TTC549 (cell line): Measurements from ENCODE around the gene MAN1A1.
"Not testable (repeated sequence)": the region's sequence is repeated elsewhere in the genome, so short reads cannot be mapped to it uniquely, and the experiment has no call there.

Source experiments
- FAIRE-seq: peaks from 2 replicates; lab custom pipeline; 2012; peaks lifted over from hg19 to GRCh38; lab: Jason Lieb, UNC

MAN1A1 gene

GRCh38 chr6:119303164-119303887, 46.2 kb downstream of the MAN1A1 start:
- FAIRE-seq = no peak

- no peak for FAIRE-seq
Measured at GRCh38 chr6:119301429-119301828, 48.1 kb downstream of the MAN1A1 start.

DNA sequence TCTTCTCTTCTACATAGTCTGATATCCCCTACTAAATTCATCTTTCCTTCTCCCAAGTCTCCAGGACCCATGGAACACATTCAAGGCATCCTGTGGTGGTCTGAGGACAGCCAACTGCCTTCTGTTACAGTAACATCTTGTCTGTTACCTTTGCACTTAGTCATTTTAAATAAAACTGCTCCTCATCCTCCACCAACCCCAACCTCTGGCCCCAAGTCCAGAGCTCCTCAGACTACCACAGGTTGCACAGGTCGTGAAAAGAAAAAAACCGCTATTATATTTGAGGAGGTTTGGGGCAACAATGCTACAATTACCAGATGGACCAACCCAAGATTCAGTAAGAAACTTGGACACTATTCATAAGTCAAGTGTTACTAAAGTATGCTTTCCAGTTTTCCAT, 49.9 kb downstream of the MAN1A1 start:
- FAIRE-seq = no peak

DNA sequence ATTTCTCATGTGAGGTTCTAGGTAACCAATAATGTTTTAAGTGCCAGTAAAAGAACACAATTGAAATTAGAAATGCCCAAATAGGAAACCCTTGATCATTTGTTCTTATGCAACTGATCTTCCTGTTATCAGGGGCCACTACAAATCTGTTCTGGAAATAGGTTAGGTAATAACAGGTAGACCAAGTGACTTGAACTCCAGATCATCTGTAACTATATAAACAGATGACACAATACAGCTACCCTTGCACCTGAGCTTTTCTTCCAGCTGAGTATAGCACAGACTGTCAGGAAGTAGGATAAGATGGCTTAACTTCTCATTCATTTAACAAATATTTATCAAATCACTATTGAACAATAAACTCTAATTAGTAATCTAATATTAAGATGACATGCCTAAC, 52.5 kb downstream of the MAN1A1 start:
- no peak for FAIRE-seq

- no peak for FAIRE-seq
Measured at GRCh38 chr6:119296036-119297035, 53.2 kb downstream of the MAN1A1 start.

DNA sequence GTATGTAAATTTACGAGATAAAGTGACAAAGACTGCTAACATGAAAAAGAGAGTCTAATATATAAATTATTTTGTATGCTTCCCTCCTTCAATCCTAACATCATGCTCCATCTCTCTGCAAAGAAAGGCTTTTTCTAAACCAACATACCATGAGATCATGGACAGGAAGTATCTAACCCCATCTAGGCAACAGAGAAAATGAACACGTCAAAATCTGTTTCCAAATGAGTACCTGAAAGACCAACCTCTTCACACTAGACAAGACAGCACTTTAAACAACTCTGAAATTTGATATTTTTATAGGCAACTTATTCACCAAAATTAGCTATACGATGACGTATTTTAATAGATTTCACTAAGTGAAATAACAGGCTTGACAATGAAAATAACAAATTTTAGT, 54.6 kb downstream of the MAN1A1 start:
- FAIRE-seq = no peak

DNA sequence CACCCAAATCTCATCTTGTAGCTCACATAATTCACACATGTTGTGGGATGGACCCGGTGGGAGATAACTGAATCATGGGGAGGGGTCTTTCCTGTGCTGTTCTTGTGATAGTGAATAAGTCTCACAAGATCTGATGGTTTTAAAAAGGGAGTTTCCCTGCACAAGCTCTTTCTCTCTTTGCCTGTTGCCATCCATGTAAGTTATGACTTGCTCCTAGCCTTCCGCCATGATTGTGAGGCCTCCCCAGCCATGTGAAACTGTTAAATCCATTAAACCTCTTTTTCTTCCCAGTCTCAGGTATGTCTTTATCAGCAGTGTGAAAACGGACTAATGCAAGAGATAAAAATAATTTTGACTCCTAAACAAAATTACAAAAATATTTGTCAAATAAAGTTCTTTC, 58.5 kb downstream of the MAN1A1 start:
- not testable (repeated sequence) for FAIRE-seq

DNA sequence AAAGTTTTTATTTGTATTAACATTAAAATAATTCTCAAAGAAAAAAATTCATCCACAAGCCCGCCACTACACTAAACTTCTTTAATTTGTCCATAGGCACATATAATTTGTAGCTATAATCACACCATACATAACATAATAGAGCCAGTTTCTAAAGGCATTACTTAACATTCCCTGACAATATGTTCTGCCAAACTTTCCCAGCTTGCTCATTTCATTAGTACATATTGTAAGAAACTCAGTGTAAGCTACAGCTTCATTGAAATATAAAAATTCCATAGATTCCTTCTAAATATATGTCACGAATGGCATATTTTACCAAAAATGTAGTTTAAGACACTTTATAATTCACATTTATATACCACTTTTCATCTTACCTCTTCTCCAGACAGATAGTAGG, 59.3 kb downstream of the MAN1A1 start:
- FAIRE-seq = no peak

GRCh38 chr6:119289651-119290050, 59.9 kb downstream of the MAN1A1 start:
- no peak for FAIRE-seq

GRCh38 chr6:119285908-119286625, 63.5 kb downstream of the MAN1A1 start:
- FAIRE-seq = no peak

- no peak for FAIRE-seq
Measured at GRCh38 chr6:119284861-119285521, 64.6 kb downstream of the MAN1A1 start.

DNA sequence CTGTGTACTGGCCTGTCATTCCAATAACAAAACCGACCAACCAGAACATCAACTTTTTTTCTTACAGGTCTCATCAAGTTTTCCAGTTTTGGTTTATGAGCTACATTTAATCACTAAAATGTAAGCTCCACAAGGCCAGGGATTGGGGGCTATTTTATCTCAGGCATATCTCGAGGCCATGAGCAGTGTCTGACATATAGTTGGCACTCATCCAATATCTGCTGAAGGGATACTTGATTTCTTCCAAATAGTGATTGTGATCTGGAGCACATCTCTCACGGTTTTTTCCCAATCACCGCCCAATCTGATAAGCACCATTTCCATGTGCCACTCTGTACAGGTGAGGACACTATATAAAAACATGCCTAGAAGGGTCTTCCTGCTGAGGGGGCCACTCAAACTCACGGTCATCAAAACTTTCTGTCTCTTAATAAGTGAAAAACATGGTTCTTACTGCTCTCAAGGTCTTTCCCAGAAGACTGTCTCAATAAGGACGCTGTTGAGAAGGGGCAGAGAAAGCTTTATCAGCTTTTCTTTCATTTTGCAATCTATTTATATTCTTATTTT, 65.5 kb downstream of the MAN1A1 start:
- no peak for FAIRE-seq

GRCh38 chr6:119283214-119283613, 66.3 kb downstream of the MAN1A1 start:
- no peak for FAIRE-seq

DNA sequence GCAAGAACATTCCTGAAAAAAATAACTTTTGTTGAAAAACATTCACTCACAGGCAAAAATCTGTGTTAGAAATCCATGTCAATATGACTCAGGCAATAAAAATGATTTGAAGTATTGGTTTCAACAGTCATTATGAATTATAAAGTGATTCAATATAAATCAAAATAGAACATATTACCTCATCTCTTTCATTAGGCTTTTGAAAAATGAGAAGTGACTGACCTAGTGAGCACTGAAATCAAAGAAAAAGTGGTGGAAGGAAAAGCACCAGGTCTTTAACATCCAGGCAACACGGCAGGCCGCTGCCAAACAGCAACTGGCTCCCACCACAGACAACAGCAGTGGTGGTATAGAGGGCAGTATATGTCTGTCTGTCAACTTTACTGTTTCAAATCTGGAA, 68.9 kb downstream of the MAN1A1 start:
- no peak for FAIRE-seq

DNA sequence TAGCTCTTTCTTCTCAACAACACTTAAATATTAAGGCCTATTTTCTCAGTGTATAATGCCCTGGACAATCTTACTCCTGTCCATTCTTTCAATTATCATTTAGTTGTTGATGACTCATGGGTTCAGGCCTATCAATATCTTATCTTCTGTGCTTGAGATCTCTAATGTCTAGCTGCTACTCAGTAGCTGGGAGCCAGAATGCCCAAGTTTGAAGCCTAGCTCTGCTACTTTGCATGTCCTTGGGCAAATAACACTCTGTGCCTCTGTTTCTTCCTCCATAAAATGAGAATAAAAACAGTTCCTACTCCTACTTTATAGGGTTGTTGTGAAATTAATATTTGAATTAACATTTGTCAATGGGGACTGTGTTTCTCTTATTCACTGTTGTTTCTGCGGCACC, 69.5 kb downstream of the MAN1A1 start:
- no peak for FAIRE-seq

DNA sequence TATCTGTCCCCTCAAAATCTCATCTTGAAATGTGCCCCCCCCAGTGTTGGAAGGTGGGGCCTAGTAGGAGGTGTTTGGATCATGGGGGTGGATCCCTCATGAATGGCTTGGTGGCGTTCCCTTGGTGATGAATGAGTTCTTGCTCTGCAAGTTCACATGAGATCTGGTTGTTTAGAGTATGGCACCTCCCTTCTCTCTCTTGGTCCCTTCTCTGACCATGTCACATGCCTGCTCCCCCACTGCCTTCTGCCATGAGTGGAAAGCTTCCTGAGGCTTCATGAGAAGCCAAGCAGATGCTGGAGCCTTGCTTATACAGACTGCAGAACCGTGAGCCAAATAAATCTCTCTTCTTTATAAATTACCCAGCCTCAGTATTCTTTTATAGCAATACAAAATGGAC, 70.9 kb downstream of the MAN1A1 start:
- FAIRE-seq = no peak

DNA sequence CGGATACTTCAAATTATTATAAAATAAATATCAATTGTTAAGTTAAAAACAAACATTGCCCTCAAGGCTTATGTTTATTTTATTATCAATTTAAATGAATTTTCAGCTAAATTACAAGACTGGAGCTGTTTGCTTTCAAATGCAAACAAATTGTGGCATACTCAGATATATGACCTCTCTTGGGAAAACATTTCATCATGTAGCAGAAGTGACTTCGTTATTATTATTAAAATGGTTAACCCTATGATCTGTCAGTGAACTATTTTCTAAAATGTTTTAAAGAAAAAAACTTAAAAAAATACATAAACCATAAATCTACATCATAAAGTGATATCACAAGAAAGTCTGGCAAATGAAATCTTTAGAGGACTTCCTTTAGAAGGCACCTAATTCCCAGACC, 72.5 kb downstream of the MAN1A1 start:
- FAIRE-seq = no peak

- FAIRE-seq = no peak
Measured at GRCh38 chr6:119276211-119276610, 73.3 kb downstream of the MAN1A1 start.

DNA sequence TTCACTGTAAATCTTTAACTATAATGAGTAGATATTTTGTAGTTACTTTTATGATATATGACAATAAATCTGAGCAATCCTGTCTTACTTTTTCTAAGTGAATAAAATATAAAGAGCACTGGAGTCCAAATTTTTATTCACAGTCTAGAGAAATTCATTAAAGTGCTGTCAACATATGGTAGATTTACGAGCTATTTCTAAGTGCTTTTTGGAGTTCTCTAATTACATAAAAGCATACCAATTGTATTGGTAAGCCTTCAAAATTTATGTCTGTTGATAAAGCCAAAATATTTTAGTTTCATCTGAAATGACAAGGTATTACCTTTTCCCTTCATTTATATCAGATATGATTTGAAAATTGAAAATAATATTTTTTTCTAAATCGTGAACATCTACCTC, 75.4 kb downstream of the MAN1A1 start:
- FAIRE-seq = no peak

GRCh38 chr6:119273272-119274196, 76.0 kb downstream of the MAN1A1 start:
- FAIRE-seq = no peak

DNA sequence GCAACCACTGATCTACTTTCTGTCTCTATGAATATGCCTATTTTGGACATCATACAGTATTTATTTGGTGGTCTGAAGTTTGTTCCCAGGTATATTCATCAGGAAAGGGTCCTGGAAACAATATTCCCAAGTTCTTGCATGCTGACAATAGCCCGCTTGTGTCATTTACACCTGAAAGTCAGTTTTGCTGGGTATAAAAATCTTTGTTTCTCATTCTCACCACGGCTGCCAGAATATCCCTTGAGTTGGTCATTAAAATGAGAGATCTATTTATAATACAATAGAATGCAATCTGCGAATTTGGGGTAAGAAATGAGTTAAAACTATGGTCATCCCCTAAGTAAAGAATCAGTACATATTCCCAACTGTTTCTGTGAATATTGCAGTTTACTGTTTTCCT, 79.0 kb downstream of the MAN1A1 start:
- FAIRE-seq = no peak
